K562 (cell line): ENCODE measurements around the gene SAP25. TPM values are rescaled to one million over a fixed set of nuclear protein-coding genes. Genes with fewer than 3 reads are reported as not detected.
A peak's percentile ranks its signal among the peaks of the same experiment; 100 is the strongest.

ENCODE experiments used
- CBX3 ChIP-seq, 2 experiments: IDR thresholded peaks; 1 replicate in 1 of 2; 2 replicates in 1 of 2; pipeline ENCODE4 v1.6.1; 2012; ENCODE audit warnings: inconsistent platforms in 2 of 2, low read length in 2 of 2, borderline replicate concordance in 1 of 2, control low read depth in 1 of 2
- CEBPB ChIP-seq: fragments of 450-650 bp; IDR thresholded peaks from 2 replicates; pipeline ENCODE4 v1.6.1; 2016; ENCODE audit warnings: missing genetic modification characterization, missing compliant biosample characterization
- CREB5 ChIP-seq: fragments of 250-450 bp; sonication (Bioruptor Pico); IDR thresholded peaks from 2 replicates; pipeline ENCODE4 v1.5.0; 2020; ENCODE audit warnings: mild to moderate bottlenecking
- ELF4 ChIP-seq: fragments of 450-650 bp; formaldehyde crosslinking; IDR thresholded peaks from 2 replicates; pipeline ENCODE4 v1.4.0; 2022; ENCODE audit warnings: missing genetic modification characterization
- EZH2 ChIP-seq: IDR thresholded peaks from 2 replicates; pipeline ENCODE4 v1.6.1; 2012; ENCODE audit warnings: low read depth, mild to moderate bottlenecking, inconsistent platforms, low read length, borderline replicate concordance
- FOSL1 ChIP-seq: fragments of 200-800 bp; sonication (Bioruptor generic); conservative IDR thresholded peaks from 2 replicates; pipeline ENCODE4 v1.6.1; 2016; ENCODE audit warnings: missing genetic modification characterization, missing compliant biosample characterization
- FOXK2 ChIP-seq, 2 experiments: fragments of 450-650 bp; IDR thresholded peaks in 1 of 2; conservative IDR thresholded peaks in 1 of 2; 2 replicates each; pipeline ENCODE4 v1.6.1; 2016; ENCODE audit warnings: low read depth in 2 of 2, mild to moderate bottlenecking in 1 of 2
- KDM1A ChIP-seq, 2 experiments: fragments of 450-650 bp; IDR thresholded peaks; 2 replicates each; pipeline ENCODE4 v1.6.1; 2016; ENCODE audit warnings: mild to moderate bottlenecking in 2 of 2
- NR2C2 ChIP-seq, 2 experiments: fragments of 200-800 bp in 1 of 2; sonication (Bioruptor generic) in 1 of 2; sonication (generic) in 1 of 2; formaldehyde crosslinking in 1 of 2; IDR thresholded peaks; 2 replicates each; pipeline versions ENCODE4 v1.6.1 to v1.8.0; 2016 to 2022; ENCODE audit warnings: mild to moderate bottlenecking in 1 of 2, missing compliant biosample characterization in 1 of 2, missing genetic modification characterization in 1 of 2, missing genetic modification reagents in 1 of 2
- PCBP2 ChIP-seq: fragments of 200-400 bp; formaldehyde crosslinking; IDR thresholded peaks from 2 replicates; pipeline ENCODE4 v1.6.1; 2018; ENCODE audit warnings: low read length, low read depth, mild to moderate bottlenecking, moderate library complexity; ENCODE audit not compliant: poor library complexity, severe bottlenecking
- RAD21 ChIP-seq, 2 experiments: fragments of 250-450 bp in 1 of 2; fragments of 450-650 bp in 1 of 2; sonication (Bioruptor Pico) in 1 of 2; formaldehyde crosslinking in 1 of 2; IDR thresholded peaks in 1 of 2; conservative IDR thresholded peaks in 1 of 2; 2 replicates each; pipeline versions ENCODE4 v1.4.0 to v1.8.0; 2020 to 2022; ENCODE audit warnings: mild to moderate bottlenecking in 2 of 2, moderate library complexity in 1 of 2
- RFX7 ChIP-seq: fragments of 250-450 bp; sonication (Bioruptor Pico); IDR thresholded peaks from 2 replicates; pipeline ENCODE4 v1.5.1; 2021; ENCODE audit warnings: mild to moderate bottlenecking
- SMARCA5 ChIP-seq: fragments of 450-650 bp; IDR thresholded peaks from 2 replicates; pipeline ENCODE4 v1.6.1; 2016
- SMARCE1 ChIP-seq: fragments of 450-650 bp; IDR thresholded peaks from 2 replicates; pipeline ENCODE4 v1.7.1; 2016; ENCODE audit warnings: mild to moderate bottlenecking
- TRIM24 ChIP-seq, 2 experiments: fragments of 450-650 bp; IDR thresholded peaks; 2 replicates each; pipeline ENCODE4 v1.6.1; 2016
- ZBTB33 ChIP-seq: sonication (generic); formaldehyde crosslinking; IDR thresholded peaks from 2 replicates; pipeline ENCODE4 v1.8.1; 2023; ENCODE audit warnings: mild to moderate bottlenecking, missing genetic modification reagents
- ZNF217 ChIP-seq: sonication (generic); formaldehyde crosslinking; IDR thresholded peaks from 2 replicates; pipeline ENCODE4 v1.8.0; 2022; ENCODE audit warnings: mild to moderate bottlenecking, missing genetic modification reagents
- ZNF384 ChIP-seq: IDR thresholded peaks from 2 replicates; pipeline ENCODE4 v1.6.1; 2012; ENCODE audit warnings: low read depth, low read length, improper control_type of control experiment
- polyA plus RNA-seq, 8 experiments: library from polyadenylated mRNA; depleted of rRNA in 4 of 8; stranded (reverse) in 5 of 8; unstranded in 3 of 8; fragments of >200 nt; fragmentation: Nextera tagmentation in 2 of 8; fragmentation: Illumina TruSeq in 1 of 8; extraction: Ambion mirVana in 2 of 8; extraction: Trizol in 1 of 8; gene quantifications; 2 replicates each; pipeline versions ENCODE4 v1.2.1 to v1.2.3, GENCODE V29; 2011 to 2014; ENCODE audit warnings: inconsistent platforms in 1 of 8, missing spikeins in 1 of 8
- total RNA-seq, 7 experiments: library from RNA; depleted of rRNA in 6 of 7; stranded (reverse); fragments of >200 nt in 6 of 7; fragmentation: Illumina TruSeq in 2 of 7; extraction: Trizol in 2 of 7; gene quantifications; 2 replicates each; pipeline versions ENCODE4 v1.2.1 to v1.2.3, GENCODE V29; 2011 to 2021; ENCODE audit warnings: low replicate concordance in 1 of 7
- TF ChIP-seq, protein P1 (sequence below), 3 experiments: fragments of 200-800 bp in 1 of 3; fragments of 250-450 bp in 1 of 3; fragments of 450-650 bp in 1 of 3; sonication (Bioruptor Pico) in 1 of 3; sonication (Bioruptor generic) in 1 of 3; formaldehyde crosslinking in 1 of 3; IDR thresholded peaks; 2 replicates each; pipeline versions ENCODE4 v1.6.1 to v1.8.0; 2016 to 2022; ENCODE audit warnings: mild to moderate bottlenecking in 2 of 3, missing genetic modification characterization in 2 of 3, missing compliant biosample characterization in 1 of 3, moderate library complexity in 1 of 3
- TF ChIP-seq, protein P2 (sequence below): sonication (generic); formaldehyde crosslinking; IDR thresholded peaks from 2 replicates; pipeline ENCODE4 v1.8.1; 2023; ENCODE audit warnings: mild to moderate bottlenecking, missing genetic modification reagents, moderate library complexity

SAP25 gene
- total and polyA plus RNA-seq, 9 of the 15 experiments (the other 6 are each of a cell fraction or from before 2014, with no cell fraction given), result 0.13 to 5.3 (median 0.78) TPM; not detected in 1

- TF ChIP-seq KDM1A (IDR thresholded peaks at IDR 0.05), result peak in 1 of 2 experiments; percentile 50; a peak in 1 of 4 replicates
- no peak for TF ChIP-seq EZH2
- TF ChIP-seq ELF4 (CRISPR knock-in tag), result no peak
- TF ChIP-seq, protein P1, sequence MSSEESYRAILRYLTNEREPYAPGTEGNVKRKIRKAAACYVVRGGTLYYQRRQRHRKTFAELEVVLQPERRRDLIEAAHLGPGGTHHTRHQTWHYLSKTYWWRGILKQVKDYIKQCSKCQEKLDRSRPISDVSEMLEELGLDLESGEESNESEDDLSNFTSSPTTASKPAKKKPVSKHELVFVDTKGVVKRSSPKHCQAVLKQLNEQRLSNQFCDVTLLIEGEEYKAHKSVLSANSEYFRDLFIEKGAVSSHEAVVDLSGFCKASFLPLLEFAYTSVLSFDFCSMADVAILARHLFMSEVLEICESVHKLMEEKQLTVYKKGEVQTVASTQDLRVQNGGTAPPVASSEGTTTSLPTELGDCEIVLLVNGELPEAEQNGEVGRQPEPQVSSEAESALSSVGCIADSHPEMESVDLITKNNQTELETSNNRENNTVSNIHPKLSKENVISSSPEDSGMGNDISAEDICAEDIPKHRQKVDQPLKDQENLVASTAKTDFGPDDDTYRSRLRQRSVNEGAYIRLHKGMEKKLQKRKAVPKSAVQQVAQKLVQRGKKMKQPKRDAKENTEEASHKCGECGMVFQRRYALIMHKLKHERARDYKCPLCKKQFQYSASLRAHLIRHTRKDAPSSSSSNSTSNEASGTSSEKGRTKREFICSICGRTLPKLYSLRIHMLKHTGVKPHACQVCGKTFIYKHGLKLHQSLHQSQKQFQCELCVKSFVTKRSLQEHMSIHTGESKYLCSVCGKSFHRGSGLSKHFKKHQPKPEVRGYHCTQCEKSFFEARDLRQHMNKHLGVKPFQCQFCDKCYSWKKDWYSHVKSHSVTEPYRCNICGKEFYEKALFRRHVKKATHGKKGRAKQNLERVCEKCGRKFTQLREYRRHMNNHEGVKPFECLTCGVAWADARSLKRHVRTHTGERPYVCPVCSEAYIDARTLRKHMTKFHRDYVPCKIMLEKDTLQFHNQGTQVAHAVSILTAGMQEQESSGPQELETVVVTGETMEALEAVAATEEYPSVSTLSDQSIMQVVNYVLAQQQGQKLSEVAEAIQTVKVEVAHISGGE (CRISPR knock-in tag; IDR thresholded peaks at IDR 0.05), result no peak
- 0 out of 4 replicates have a peak, but pooled peaks of 1 of the 2 experiments have one; percentile 5 for TF ChIP-seq TRIM24 (IDR thresholded peaks at IDR 0.05)
- TF ChIP-seq SMARCE1, result peak; percentile 12; the same call in 1 of the 2 replicates
- no peak for TF ChIP-seq CEBPB (tag)
- no peak for TF ChIP-seq FOXK2 (conservative IDR thresholded peaks at IDR 0.05 in 1 of 2, IDR thresholded peaks at IDR 0.05 in 1 of 2; ENCODE audit: low read depth in 2 of 2)
- TF ChIP-seq, protein P2, sequence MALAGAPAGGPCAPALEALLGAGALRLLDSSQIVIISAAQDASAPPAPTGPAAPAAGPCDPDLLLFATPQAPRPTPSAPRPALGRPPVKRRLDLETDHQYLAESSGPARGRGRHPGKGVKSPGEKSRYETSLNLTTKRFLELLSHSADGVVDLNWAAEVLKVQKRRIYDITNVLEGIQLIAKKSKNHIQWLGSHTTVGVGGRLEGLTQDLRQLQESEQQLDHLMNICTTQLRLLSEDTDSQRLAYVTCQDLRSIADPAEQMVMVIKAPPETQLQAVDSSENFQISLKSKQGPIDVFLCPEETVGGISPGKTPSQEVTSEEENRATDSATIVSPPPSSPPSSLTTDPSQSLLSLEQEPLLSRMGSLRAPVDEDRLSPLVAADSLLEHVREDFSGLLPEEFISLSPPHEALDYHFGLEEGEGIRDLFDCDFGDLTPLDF (CRISPR knock-in tag), result no peak
- no peak for TF ChIP-seq CREB5 (CRISPR knock-in tag)
- no peak for TF ChIP-seq RFX7 (CRISPR knock-in tag)
- TF ChIP-seq ZNF384, result peak; percentile 74
- TF ChIP-seq FOSL1 (tag), result peak; percentile 31; the same call in 1 of the 2 replicates
- TF ChIP-seq PCBP2, result no peak
- TF ChIP-seq ZBTB33 (CRISPR knock-in tag), result no peak
- TF ChIP-seq NR2C2 (CRISPR knock-in tag; IDR thresholded peaks at IDR 0.05), result no peak
- no peak for TF ChIP-seq NR2C2 (tag; IDR thresholded peaks at IDR 0.05)
- TF ChIP-seq SMARCA5, result peak; percentile 40; the same call in 1 of the 2 replicates
- peak in 1 of 2 experiments; percentile 11; a peak in 1 of 3 replicates for TF ChIP-seq CBX3 (IDR thresholded peaks at IDR 0.05; ENCODE audit: borderline replicate concordance in 1 of 2, low read length in 2 of 2)
- TF ChIP-seq ZNF217 (CRISPR knock-in tag), result no peak
- TF ChIP-seq RAD21 (CRISPR knock-in tag; conservative IDR thresholded peaks at IDR 0.05 in 1 of 2, IDR thresholded peaks at IDR 0.05 in 1 of 2), result no peak
Observed at GRCh38 chr7:100614308-100614861, 40.7 kb upstream of the SAP25 start (continued).
